Spleen (tissue), 7 donors: Measurements from ENCODE around the gene GJD3.

Experiments used
- POLR2A ChIP-seq, 3 donors: fragments of 450-650 bp; IDR thresholded peaks; one replicate each; pipeline ENCODE4 v1.5.1; 2017; ENCODE audit warnings: antibody characterized with exemption in 3 of 3, mild to moderate bottlenecking in 1 of 3
- POLR2AphosphoS5 ChIP-seq, 3 donors: sonication (generic); formaldehyde crosslinking; IDR thresholded peaks; one replicate each; pipeline ENCODE4 v1.5.1; 2017; ENCODE audit warnings: antibody characterized with exemption in 3 of 3
- TF ChIP-seq, protein P1 (sequence below), 11 experiments: fragments of 200-600 bp in 7 of 11; fragments of 450-650 bp in 4 of 11; sonication (generic) in 4 of 11; IDR thresholded peaks in 8 of 11; conservative IDR thresholded peaks in 3 of 11; 1 replicate in 7 of 11; 2 replicates in 4 of 11; pipeline versions ENCODE4 v1.4.0 to v1.8.0; 2016 to 2021; ENCODE audit warnings: antibody characterized with exemption in 11 of 11, inconsistent platforms in 4 of 11, mild to moderate bottlenecking in 1 of 11
- donor health status: DM: no; HTN: no; CAD: no; lungs with moderate emphysema.
- donor health status: DM: no; HTN: no; CAD: no.
- donor health status: DM: no; HTN: no; CAD: no.

DNA sequence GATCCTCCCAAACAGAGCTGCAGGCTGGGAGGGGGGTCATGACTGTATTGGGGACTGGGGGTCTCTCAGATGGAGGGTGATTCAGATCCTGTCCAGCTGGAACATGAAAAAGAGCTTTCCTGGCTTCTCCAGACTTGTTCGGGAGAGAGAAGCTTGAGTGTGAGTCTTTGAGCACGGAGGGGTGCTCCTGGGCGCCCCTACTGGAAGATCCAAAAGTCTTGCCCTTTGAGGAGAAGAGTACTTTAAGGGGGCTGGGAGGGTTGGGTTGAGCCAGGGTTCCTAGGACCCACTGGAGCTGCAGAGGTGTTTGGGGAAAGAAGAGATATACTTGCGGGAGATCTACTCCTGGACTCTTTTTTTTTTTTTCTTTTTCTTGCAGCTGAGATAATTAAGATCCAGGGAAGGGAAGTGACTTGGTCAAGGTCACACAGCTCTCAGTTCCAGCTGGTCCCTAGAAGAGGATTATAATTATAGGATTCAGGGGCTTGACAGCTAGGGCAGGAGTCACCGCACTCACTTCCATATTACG is 47.1 kb downstream of the GJD3 start:
- TF ChIP-seq POLR2A (IDR thresholded peaks at IDR 0.05) (no peak), POLR2AphosphoS5 (IDR thresholded peaks at IDR 0.05) (no peak)
- TF ChIP-seq, protein P1, sequence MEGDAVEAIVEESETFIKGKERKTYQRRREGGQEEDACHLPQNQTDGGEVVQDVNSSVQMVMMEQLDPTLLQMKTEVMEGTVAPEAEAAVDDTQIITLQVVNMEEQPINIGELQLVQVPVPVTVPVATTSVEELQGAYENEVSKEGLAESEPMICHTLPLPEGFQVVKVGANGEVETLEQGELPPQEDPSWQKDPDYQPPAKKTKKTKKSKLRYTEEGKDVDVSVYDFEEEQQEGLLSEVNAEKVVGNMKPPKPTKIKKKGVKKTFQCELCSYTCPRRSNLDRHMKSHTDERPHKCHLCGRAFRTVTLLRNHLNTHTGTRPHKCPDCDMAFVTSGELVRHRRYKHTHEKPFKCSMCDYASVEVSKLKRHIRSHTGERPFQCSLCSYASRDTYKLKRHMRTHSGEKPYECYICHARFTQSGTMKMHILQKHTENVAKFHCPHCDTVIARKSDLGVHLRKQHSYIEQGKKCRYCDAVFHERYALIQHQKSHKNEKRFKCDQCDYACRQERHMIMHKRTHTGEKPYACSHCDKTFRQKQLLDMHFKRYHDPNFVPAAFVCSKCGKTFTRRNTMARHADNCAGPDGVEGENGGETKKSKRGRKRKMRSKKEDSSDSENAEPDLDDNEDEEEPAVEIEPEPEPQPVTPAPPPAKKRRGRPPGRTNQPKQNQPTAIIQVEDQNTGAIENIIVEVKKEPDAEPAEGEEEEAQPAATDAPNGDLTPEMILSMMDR (IDR thresholded peaks at IDR 0.05 in 8 of 11, conservative IDR thresholded peaks at IDR 0.05 in 3 of 11) = peak in 10 of 11 experiments; percentile 2 to 59 (median 36)
